Activated CD4-positive, alpha-beta T cell treated with anti-CD3 and anti-CD28 coated beads, Interleukin-2, Interleukin-4, amounts not matched to agents 100 ng/mL and 50 ng/mL, durations not matched to agents 16 hours and 8 hours (primary cell): Measurements from ENCODE around the gene CHST3.
"Not testable (repeated sequence)": the region's sequence is repeated elsewhere in the genome, so short reads cannot be mapped to it uniquely, and the experiment has no call there.

Source experiments
- DNase-seq: peaks from one replicate; pipeline ENCODE4 v3.0.0-alpha.2; 2020; ENCODE audit warnings: low spot score

The CHST3 gene

GRCh38 chr10:71950683-71951082 is 13.5 kb upstream of the CHST3 start:
- DNase-seq = no peak

- DNase-seq = no peak
Observed at GRCh38 chr10:71952745-71953144, 11.4 kb upstream of the CHST3 start.

GRCh38 chr10:71957546-71958275 is 6.5 kb upstream of the CHST3 start:
- DNase-seq = no peak

- DNase-seq = no peak
Observed at GRCh38 chr10:71959526-71959925, 4.7 kb upstream of the CHST3 start.

- DNase-seq = no peak
Observed at GRCh38 chr10:71961831-71962230, 2.4 kb upstream of the CHST3 start.

- DNase-seq = no peak
Observed at GRCh38 chr10:71962901-71963300, 1.3 kb upstream of the CHST3 start.

GRCh38 chr10:71963351-71964097 is 671 bp upstream of the CHST3 start:
- no peak for DNase-seq

GRCh38 chr10:71964743-71965515 is 734 bp downstream of the CHST3 start:
- no peak for DNase-seq

- DNase-seq = no peak
Observed at GRCh38 chr10:71965623-71966022, 1.4 kb downstream of the CHST3 start.

- DNase-seq = no peak
Observed at GRCh38 chr10:71966046-71967004, 2.1 kb downstream of the CHST3 start.

- DNase-seq = not testable (repeated sequence)
Observed at GRCh38 chr10:71967958-71968357, 3.8 kb downstream of the CHST3 start.

GRCh38 chr10:71968553-71969474 is 4.6 kb downstream of the CHST3 start:
- no peak for DNase-seq

- no peak for DNase-seq
Observed at GRCh38 chr10:71969929-71970328, 5.7 kb downstream of the CHST3 start.

- DNase-seq = no peak
Observed at GRCh38 chr10:71970331-71970730, 6.1 kb downstream of the CHST3 start.

- no peak for DNase-seq
Observed at GRCh38 chr10:71970869-71971268, 6.7 kb downstream of the CHST3 start.

GRCh38 chr10:71971311-71971731 is 7.1 kb downstream of the CHST3 start:
- DNase-seq = no peak

- DNase-seq = no peak
Observed at GRCh38 chr10:71971769-71972555, 7.8 kb downstream of the CHST3 start.

GRCh38 chr10:71972746-71973695 is 8.8 kb downstream of the CHST3 start:
- DNase-seq = no peak
